Kidney (tissue), 14 donors: ENCODE data around the gene KCNK5. TPM values are rescaled to one million over a fixed set of nuclear protein-coding genes. Genes with fewer than 3 reads are reported as not detected.

Experiments used
- DNase-seq, 5 donors: peaks; one replicate each; pipeline ENCODE4 v3.0.0-alpha.2; 2013 to 2020
- FAIRE-seq: peaks from 2 replicates; lab custom pipeline; 2012; peaks lifted over from hg19 to GRCh38; lab: Jason Lieb, UNC
- H3K27ac ChIP-seq, 2 donors: one replicate each; pipeline ENCODE4 v1.7.0; 2013; ENCODE audit warnings: low read depth in 2 of 2, low read length in 2 of 2, inconsistent platforms in 1 of 2
- H3K27me3 ChIP-seq: one replicate; pipeline ENCODE4 v1.7.1; 2013; ENCODE audit warnings: low read length, inconsistent platforms; ENCODE audit not compliant: control insufficient read depth, insufficient read depth
- H3K36me3 ChIP-seq, 3 donors: one replicate each; pipeline versions ENCODE4 v1.7.0 to v1.7.1; 2013; ENCODE audit warnings: low read length in 3 of 3, control low read depth in 1 of 3, inconsistent platforms in 1 of 3; ENCODE audit not compliant: insufficient read depth in 3 of 3, control insufficient read depth in 2 of 3
- H3K4me1 ChIP-seq, 3 donors: one replicate each; pipeline versions ENCODE4 v1.7.0 to v1.7.1; 2013; ENCODE audit warnings: low read length in 3 of 3, inconsistent platforms in 1 of 3, low read depth in 1 of 3; ENCODE audit not compliant: control insufficient read depth in 2 of 3, insufficient read depth in 2 of 3
- H3K4me3 ChIP-seq, 3 donors: one replicate each; pipeline versions ENCODE4 v1.7.0 to v1.8.1; 2013; ENCODE audit warnings: low read length in 3 of 3, control low read depth in 1 of 3, inconsistent platforms in 1 of 3
- H3K9ac ChIP-seq, 3 donors: one replicate each; pipeline versions ENCODE4 v1.7.0 to v1.7.1; 2013; ENCODE audit warnings: low read length in 3 of 3, control low read depth in 1 of 3, inconsistent platforms in 1 of 3
- H3K9me3 ChIP-seq, 3 donors: one replicate each; pipeline versions ENCODE4 v1.7.0 to v1.7.1; 2013; ENCODE audit warnings: low read length in 3 of 3, control low read depth in 1 of 3, inconsistent platforms in 1 of 3; ENCODE audit not compliant: control insufficient read depth in 2 of 3, insufficient read depth in 1 of 3
- CTCF ChIP-seq: IDR thresholded peaks from 3 replicates; pipeline ENCODE4 v1.5.1; 2012; ENCODE audit warnings: mild to moderate bottlenecking, moderate library complexity, borderline replicate concordance; ENCODE audit not compliant: insufficient read depth; ENCODE audit errors: extremely low read depth
- intact Hi-C: fragments of 100-400 bp; cut with DNase I; formaldehyde crosslinking; loops from one replicate; pipeline ENCODE4 v1.11.1; 2022
- polyA plus RNA-seq: library from polyadenylated mRNA; stranded (reverse); fragments of 350-450 nt; fragmentation: Illumina TruSeq; extraction: RNeasy Lipid Tissue Mini Kit (QIAGEN cat#74804); gene quantifications from one replicate; pipeline ENCODE4 v1.2.3, GENCODE V29; 2014; ENCODE audit warnings: low read depth, low replicate concordance; ENCODE audit not compliant: insufficient read depth
- total RNA-seq: library from RNA; stranded (reverse); fragmentation: NEBNext Ultra II Directional; extraction: Animal tissue kit (Norgen Biotek cat#: 25700); gene quantifications from one replicate; pipeline ENCODE4 v1.2.1, GENCODE V29; 2021
- donor health status: control.
- donor health status: control.
- donor health status: control.
- donor health status: control.
- donor health status: control.
- donor health status: DM: yes; HTN: yes; CAD: no.
- donor health status: Normal renal cell carcinoma (clear cell type).

The KCNK5 gene
- total and polyA plus RNA-seq, 2 donors from 2014 or later, result 48.4 to 77.0 TPM

GRCh38 chr6:39143238-39143930, 85.9 kb downstream of the KCNK5 start:
- intact Hi-C loops, result no loop called here
- Histone ChIP-seq H3K36me3 (no peaks in the 10 kb centered on the region), H3K4me1 (no peaks in the 10 kb centered on the region), H3K9ac (no peak overlapping the region), H3K27ac (peak overlapping the region in 1 of 2 donors; percentile 41), H3K9me3 (peaks cover 0 to 3% (median 0%) of the 10 kb centered on the region in 3 donors), H3K4me3 (no peak overlapping the region), H3K27me3 (no peaks in the 10 kb centered on the region)
- DNase-seq (peak in 2 of 5 donors; percentile 44 to 72), FAIRE-seq (no peak)
- no peak for TF ChIP-seq CTCF

GRCh38 chr6:39140556-39141167, 88.6 kb downstream of the KCNK5 start:
- DNase-seq (no peak), FAIRE-seq (no peak)
- no peaks in the 10 kb centered on the region for H3K4me1 ChIP-seq
- intact Hi-C loops, result no loop called here
- H3K36me3 ChIP-seq, result peaks cover 0 to under 1% (median 0%) of the 10 kb centered on the region in 3 donors
- H3K9me3 ChIP-seq, result peaks cover 0 to 3% (median 3%) of the 10 kb centered on the region in 3 donors
- no peak for TF ChIP-seq CTCF
- peak overlapping the region in 1 of 2 donors; percentile 57 for H3K27ac ChIP-seq
- H3K27me3 ChIP-seq, result no peaks in the 10 kb centered on the region
- no peak overlapping the region for H3K9ac ChIP-seq
- no peak overlapping the region for H3K4me3 ChIP-seq

Other genes starting within 250 kb of the KCNK5 start
- gene GLP1R, start 180.7 kb downstream of the KCNK5 start, total RNA-seq, result 0.22 TPM
- 0.13 TPM for gene GLP1R, start 180.7 kb downstream of the KCNK5 start, polyA plus RNA-seq
- 20.4 TPM for gene SAYSD1, start 114.3 kb downstream of the KCNK5 start, total RNA-seq
- 17.1 TPM for gene SAYSD1, start 114.3 kb downstream of the KCNK5 start, polyA plus RNA-seq
- 0.38 TPM for gene KCNK17, start 84.9 kb upstream of the KCNK5 start, total RNA-seq
- not detected for gene KCNK17, start 84.9 kb upstream of the KCNK5 start, polyA plus RNA-seq
- not detected for gene KCNK16, start 93.2 kb upstream of the KCNK5 start, total RNA-seq
- not detected for gene KCNK16, start 93.2 kb upstream of the KCNK5 start, polyA plus RNA-seq